ENCODE data around the gene MYRF.

The MYRF gene

GRCh38 chr11:61742391-61742790 lies 10.0 kb upstream of the MYRF start:
- DNase-seq: no peak

- DNase-seq: no peak
Measured at GRCh38 chr11:61743486-61744095, 8.8 kb upstream of the MYRF start.

GRCh38 chr11:61744181-61744580 lies 8.3 kb upstream of the MYRF start:
- no peak for DNase-seq

GRCh38 chr11:61744609-61745156 lies 7.8 kb upstream of the MYRF start:
- no peak for DNase-seq

GRCh38 chr11:61745781-61746441 lies 6.5 kb upstream of the MYRF start:
- DNase-seq: no peak

GRCh38 chr11:61746442-61747191 lies 5.8 kb upstream of the MYRF start:
- no peak for DNase-seq

- no peak for DNase-seq
Measured at GRCh38 chr11:61747192-61747966, 5.1 kb upstream of the MYRF start.

GRCh38 chr11:61747967-61748285 lies 4.5 kb upstream of the MYRF start:
- no peak for DNase-seq

GRCh38 chr11:61749591-61750217 lies 2.7 kb upstream of the MYRF start:
- DNase-seq: no peak

GRCh38 chr11:61750631-61751273 lies 1.7 kb upstream of the MYRF start:
- no peak for DNase-seq

- DNase-seq: no peak
Measured at GRCh38 chr11:61751384-61751783, 1.1 kb upstream of the MYRF start.

- no peak for DNase-seq
Measured at GRCh38 chr11:61752925-61753521, 587 bp downstream of the MYRF start.

GRCh38 chr11:61753672-61754071 lies 1.2 kb downstream of the MYRF start:
- no peak for DNase-seq

- DNase-seq: no peak
Measured at GRCh38 chr11:61754534-61755482, 2.4 kb downstream of the MYRF start.

GRCh38 chr11:61756147-61756451 lies 3.7 kb downstream of the MYRF start:
- no peak for DNase-seq

- DNase-seq: no peak
Measured at GRCh38 chr11:61756452-61757212, 4.2 kb downstream of the MYRF start.

- no peak for DNase-seq
Measured at GRCh38 chr11:61757213-61757862, 4.9 kb downstream of the MYRF start.

GRCh38 chr11:61760946-61761345 lies 8.5 kb downstream of the MYRF start:
- no peak for DNase-seq

- no peak for DNase-seq
Measured at GRCh38 chr11:61761440-61762222, 9.2 kb downstream of the MYRF start.
